Keratinocyte (primary cell): ENCODE measurements around the gene DHDH. TPM values are rescaled to one million over a fixed set of nuclear protein-coding genes. Genes with fewer than 3 reads are reported as not detected.

Experiments used
- DNase-seq: peaks from one replicate; pipeline ENCODE4 v3.0.0-alpha.2; 2011; ENCODE audit warnings: low read depth, missing footprints, low spot score
- FAIRE-seq: peaks from 2 replicates; lab custom pipeline; 2011; peaks lifted over from hg19 to GRCh38; lab: Jason Lieb, UNC
- H2AFZ ChIP-seq: 2 replicates; pipeline ENCODE4 v1.6.0; 2012; ENCODE audit warnings: low read length, control low read depth, inconsistent platforms; ENCODE audit not compliant: control insufficient read depth
- H3K27ac ChIP-seq: 2 replicates; pipeline ENCODE4 v1.5.1; 2011; ENCODE audit warnings: low read length; ENCODE audit not compliant: control insufficient read depth, insufficient read depth
- H3K27me3 ChIP-seq: 3 replicates; pipeline ENCODE4 v1.6.0; 2011; ENCODE audit warnings: low read length; ENCODE audit not compliant: control insufficient read depth, insufficient read depth; ENCODE audit errors: extremely low read depth
- H3K36me3 ChIP-seq, 2 experiments: 2 replicates in 1 of 2; 3 replicates in 1 of 2; pipeline ENCODE4 v1.5.1; 2011; ENCODE audit warnings: low read length in 2 of 2, mild to moderate bottlenecking in 1 of 2; ENCODE audit not compliant: control insufficient read depth in 2 of 2, insufficient read depth in 2 of 2; ENCODE audit errors: extremely low read depth in 1 of 2
- H3K4me1 ChIP-seq: 3 replicates; pipeline ENCODE4 v1.5.1; 2011; ENCODE audit warnings: low read length; ENCODE audit not compliant: control insufficient read depth, insufficient read depth; ENCODE audit errors: extremely low read depth
- H3K4me2 ChIP-seq: 3 replicates; pipeline ENCODE4 v1.6.0; 2011; ENCODE audit warnings: low read depth, low read length; ENCODE audit not compliant: control insufficient read depth, insufficient read depth; ENCODE audit errors: extremely low read depth
- H3K4me3 ChIP-seq, 3 experiments: fragments of 200-600 bp in 1 of 3; sonication (generic) in 1 of 3; 2 replicates in 2 of 3; 3 replicates in 1 of 3; pipeline ENCODE4 v1.5.1; 2011 to 2016; ENCODE audit warnings: low read length in 3 of 3, mild to moderate bottlenecking in 3 of 3, control low read depth in 2 of 3, inconsistent platforms in 1 of 3, low read depth in 1 of 3, mixed read lengths in 1 of 3, mixed run types in 1 of 3, moderate library complexity in 1 of 3; ENCODE audit not compliant: control insufficient read depth in 2 of 3, insufficient read depth in 2 of 3; ENCODE audit errors: extremely low read depth in 1 of 3
- H3K79me2 ChIP-seq: 2 replicates; pipeline ENCODE4 v1.6.0; 2012; ENCODE audit warnings: low read length; ENCODE audit not compliant: control insufficient read depth, insufficient read depth
- H3K9ac ChIP-seq: 3 replicates; pipeline ENCODE4 v1.6.0; 2011; ENCODE audit warnings: low read length; ENCODE audit not compliant: control insufficient read depth, insufficient read depth; ENCODE audit errors: extremely low read depth
- H3K9me1 ChIP-seq: 3 replicates; pipeline ENCODE4 v1.6.0; 2011; ENCODE audit warnings: low read length; ENCODE audit not compliant: control insufficient read depth, insufficient read depth; ENCODE audit errors: extremely low read depth
- H3K9me3 ChIP-seq: 2 replicates; pipeline ENCODE4 v1.5.1; 2012; ENCODE audit warnings: low read depth, low read length; ENCODE audit not compliant: control insufficient read depth
- H4K20me1 ChIP-seq: 3 replicates; pipeline ENCODE4 v1.6.0; 2011; ENCODE audit warnings: low read length; ENCODE audit not compliant: control insufficient read depth, insufficient read depth; ENCODE audit errors: extremely low read depth
- CTCF ChIP-seq, 3 experiments: IDR thresholded peaks in 1 of 3; conservative IDR thresholded peaks in 1 of 3; optimal IDR thresholded peaks in 1 of 3; 2 replicates in 2 of 3; 3 replicates in 1 of 3; pipeline versions ENCODE3 to v1.5.1; 2011; ENCODE audit warnings: low read length in 3 of 3, mild to moderate bottlenecking in 3 of 3, moderate library complexity in 2 of 3, control low read depth in 1 of 3, inconsistent platforms in 1 of 3; ENCODE audit not compliant: insufficient read depth in 2 of 3; ENCODE audit errors: extremely low read depth in 1 of 3
- EZH2 ChIP-seq: IDR thresholded peaks from one replicate; pipeline ENCODE4 v1.6.1; 2012; ENCODE audit warnings: inconsistent platforms, mild to moderate bottlenecking, low read length, moderate library complexity
- dilution Hi-C: fragments of 300-500 bp; cut with MboI; formaldehyde crosslinking; loops from one replicate; pipeline ENCODE4 v1.7.0; 2020; ENCODE audit warnings: low sequenced_read_pairs; ENCODE audit not compliant: extremely low pct_ligation_motif_present
- polyA plus RNA-seq, 5 experiments: library from polyadenylated mRNA; depleted of rRNA in 3 of 5; stranded (reverse) in 3 of 5; stranded (forward) in 1 of 5; unstranded in 1 of 5; fragments of >200 nt; gene quantifications; 1 replicate in 1 of 5; 2 replicates in 3 of 5; 3 replicates in 1 of 5; pipeline versions ENCODE4 v1.2.1 to v1.2.3, GENCODE V29; 2011 to 2012; ENCODE audit warnings: missing spikeins in 2 of 5, low read depth in 1 of 5, low replicate concordance in 1 of 5

Gene DHDH
- polyA plus RNA-seq, 1 donor (not counting 4 experiments of a cell fraction or from before 2014, with no cell fraction given), result 0.45 TPM

- dilution Hi-C loops, result no loop called here
- Histone ChIP-seq H3K79me2 (no peaks in the 10 kb centered on the region), H3K27me3 (no peaks in the 10 kb centered on the region), H3K4me3 (no peak overlapping the region), H3K9ac (no peak overlapping the region), H3K9me1 (no peaks in the 10 kb centered on the region), H3K27ac (no peak overlapping the region), H3K36me3 (peaks cover 20 to 28% of the 10 kb centered on the region in 2 experiments), H4K20me1 (no peaks in the 10 kb centered on the region), H3K4me1 (no peaks in the 10 kb centered on the region), H3K4me2 (no peak overlapping the region), H3K9me3 (no peaks in the 10 kb centered on the region), H2AFZ (no peak overlapping the region)
- DNase-seq (no peak), FAIRE-seq (no peak)
- TF ChIP-seq EZH2 (no peak), CTCF (optimal IDR thresholded peaks at IDR 0.05 in 1 of 3, IDR thresholded peaks at IDR 0.05 in 1 of 3, conservative IDR thresholded peaks at IDR 0.05 in 1 of 3; ENCODE audit: extremely low read depth in 1 of 3, insufficient read depth in 2 of 3, low read length in 3 of 3) (no peak)
Measured at GRCh38 chr19:48913114-48913889, 20.2 kb upstream of the DHDH start.

- H3K4me3 ChIP-seq, result no peak overlapping the region
Measured at GRCh38 chr19:48914181-48914580, 19.3 kb upstream of the DHDH start.

More at GRCh38 chr19:48914181-48914580, 19.3 kb upstream of the DHDH start:
- H3K27ac ChIP-seq, result no peak overlapping the region
- dilution Hi-C loops, result no loop called here
- H3K4me2 ChIP-seq, result no peak overlapping the region
- no peaks in the 10 kb centered on the region for H3K4me1 ChIP-seq
- TF ChIP-seq CTCF (optimal IDR thresholded peaks at IDR 0.05 in 1 of 3, IDR thresholded peaks at IDR 0.05 in 1 of 3, conservative IDR thresholded peaks at IDR 0.05 in 1 of 3; ENCODE audit: extremely low read depth in 1 of 3, insufficient read depth in 2 of 3, low read length in 3 of 3), result no peak
- TF ChIP-seq EZH2, result no peak
- H3K9me3 ChIP-seq, result no peaks in the 10 kb centered on the region
- no peaks in the 10 kb centered on the region for H3K9me1 ChIP-seq
- DNase-seq, result no peak
- no peaks in the 10 kb centered on the region for H4K20me1 ChIP-seq
- H3K79me2 ChIP-seq, result no peaks in the 10 kb centered on the region
- H3K27me3 ChIP-seq, result no peaks in the 10 kb centered on the region
- peaks cover 26 to 35% of the 10 kb centered on the region in 2 experiments for H3K36me3 ChIP-seq
- no peak for FAIRE-seq
- H3K9ac ChIP-seq, result no peak overlapping the region
- no peak overlapping the region for H2AFZ ChIP-seq
